Panc1 (cell line): Measurements from ENCODE around the gene ALK.

Source experiments
- CTCF ChIP-seq: fragments of 450-650 bp; IDR thresholded peaks from 2 replicates; pipeline ENCODE4 v1.5.1; 2017; ENCODE audit warnings: mild to moderate bottlenecking
- POLR2AphosphoS5 ChIP-seq: IDR thresholded peaks from 2 replicates; pipeline ENCODE4 v1.6.1; 2012; ENCODE audit warnings: mild to moderate bottlenecking, low read depth, low read length, moderate library complexity
- REST ChIP-seq, 2 experiments: IDR thresholded peaks; 2 replicates each; pipeline ENCODE4 v1.6.1; 2011 to 2012; ENCODE audit warnings: low read depth in 2 of 2, control low read depth in 1 of 2, low read length in 1 of 2, mild to moderate bottlenecking in 1 of 2, moderate library complexity in 1 of 2; ENCODE audit not compliant: insufficient read depth in 1 of 2

GRCh38 chr2:29165362-29166241 is 755.8 kb downstream of the ALK start:
- TF ChIP-seq CTCF (no peak), POLR2AphosphoS5 (no peak), REST (IDR thresholded peaks at IDR 0.05; ENCODE audit: insufficient read depth in 1 of 2, low read depth in 2 of 2, low read length in 1 of 2) (no peak)
